ENCODE data around the gene DHX40.
"Not testable (repeated sequence)": the region's sequence is repeated elsewhere in the genome, so short reads cannot be mapped to it uniquely, and the experiment has no call there.

DNA sequence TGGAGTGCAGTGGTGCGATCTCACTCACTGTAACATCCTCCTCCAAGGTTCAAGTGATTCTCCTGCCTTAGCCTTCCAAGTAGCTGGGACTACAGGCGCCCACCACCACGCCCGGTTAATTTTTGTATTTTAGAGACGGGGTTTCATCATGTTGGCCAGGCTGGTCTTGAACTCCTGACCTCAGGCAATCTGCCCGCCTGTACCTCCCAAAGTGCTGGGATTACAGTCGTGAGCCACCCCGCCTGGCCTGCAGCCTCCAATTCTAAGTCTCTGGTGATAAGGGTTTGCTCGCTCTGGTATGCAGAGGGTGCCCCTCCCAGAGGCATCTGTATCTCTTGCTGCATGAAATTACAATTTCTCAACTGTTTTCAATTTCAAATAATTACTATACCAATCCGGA, 16.4 kb upstream of the DHX40 start:
- not testable (repeated sequence) for TF ChIP-seq SUZ12 (IDR thresholded peaks at IDR 0.05; ENCODE audit: extremely low read depth, insufficient read depth, insufficient read length); ZNF274 (IDR thresholded peaks at IDR 0.05; ENCODE audit: low read depth, low read length); YY1 (IDR thresholded peaks at IDR 0.05; ENCODE audit: insufficient read depth, insufficient read length)
